Duodenal mucosa (tissue), 2 donors: ENCODE measurements around the gene ABCG5.

Source experiments
- H3K27ac ChIP-seq: one replicate; pipeline ENCODE4 v1.7.0; 2013; ENCODE audit warnings: low read depth, low read length
- H3K27me3 ChIP-seq, 2 donors: one replicate each; pipeline ENCODE4 v1.7.0; 2013; ENCODE audit warnings: low read length in 2 of 2, control low read depth in 1 of 2; ENCODE audit not compliant: insufficient read depth in 2 of 2, control insufficient read depth in 1 of 2
- H3K36me3 ChIP-seq, 2 donors: one replicate each; pipeline ENCODE4 v1.7.0; 2013; ENCODE audit warnings: low read length in 2 of 2, control low read depth in 1 of 2; ENCODE audit not compliant: insufficient read depth in 2 of 2, control insufficient read depth in 1 of 2
- H3K4me1 ChIP-seq, 2 donors: one replicate each; pipeline ENCODE4 v1.7.0; 2013; ENCODE audit warnings: low read length in 2 of 2, control low read depth in 1 of 2; ENCODE audit not compliant: insufficient read depth in 2 of 2, control insufficient read depth in 1 of 2
- H3K4me3 ChIP-seq, 2 donors: one replicate each; pipeline ENCODE4 v1.7.0; 2013; ENCODE audit warnings: low read length in 2 of 2, low read depth in 1 of 2
- H3K9ac ChIP-seq, 2 donors: one replicate each; pipeline ENCODE4 v1.7.0; 2013; ENCODE audit warnings: low read length in 2 of 2, low read depth in 1 of 2
- H3K9me3 ChIP-seq, 2 donors: one replicate each; pipeline ENCODE4 v1.7.0; 2013; ENCODE audit warnings: low read length in 2 of 2, control low read depth in 1 of 2; ENCODE audit not compliant: control insufficient read depth in 1 of 2

Gene ABCG5

DNA sequence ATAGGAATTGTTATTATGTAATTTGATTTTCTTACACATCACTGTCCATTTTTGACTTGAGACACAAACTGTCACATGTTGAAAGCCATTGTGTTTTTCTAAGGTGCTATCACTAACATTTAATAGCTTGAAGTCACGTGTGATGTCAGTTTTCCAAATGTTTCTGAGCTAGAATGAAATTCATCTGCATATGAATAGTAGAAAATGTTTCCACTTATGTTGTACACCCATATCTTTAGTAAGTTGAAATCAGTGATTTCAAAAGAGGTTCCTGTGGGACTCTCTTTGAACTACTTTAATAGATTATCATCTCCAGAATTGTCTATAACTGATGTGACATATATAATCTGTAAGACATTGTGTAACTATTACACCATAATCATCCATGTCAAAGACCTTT lies 27.8 kb downstream of the ABCG5 start:
- Histone ChIP-seq H3K27me3 (no peaks in the 10 kb centered on the region), H3K9ac (no peak overlapping the region), H3K36me3 (peaks cover 4% of the 10 kb centered on the region in 2 donors), H3K4me3 (no peak overlapping the region), H3K9me3 (no peaks in the 10 kb centered on the region), H3K4me1 (peaks cover 13 to 16% of the 10 kb centered on the region in 2 donors), H3K27ac (no peak overlapping the region)

DNA sequence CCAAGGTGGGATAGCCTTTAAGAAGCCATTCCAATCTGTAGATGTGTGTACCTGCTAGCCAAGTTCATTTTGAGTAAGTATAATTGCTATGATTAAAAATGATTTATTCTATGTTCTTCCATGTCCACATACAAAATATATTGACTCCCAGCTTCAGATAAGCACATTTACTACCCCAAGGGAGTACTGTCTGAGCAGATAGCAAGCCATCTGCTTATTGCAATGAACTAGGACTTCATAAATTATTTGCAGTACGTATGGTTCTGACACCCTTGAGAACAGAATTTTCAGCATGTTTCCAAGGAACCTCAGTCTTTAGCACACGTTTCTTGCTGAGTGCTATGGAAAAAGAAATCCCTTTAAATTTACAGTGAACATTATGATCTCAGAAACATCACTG lies 28.2 kb downstream of the ABCG5 start:
- no peak overlapping the region for H3K27ac ChIP-seq
- H3K36me3 ChIP-seq = peaks cover 3 to 6% of the 10 kb centered on the region in 2 donors
- H3K27me3 ChIP-seq = no peaks in the 10 kb centered on the region
- H3K9me3 ChIP-seq = no peaks in the 10 kb centered on the region
- no peak overlapping the region for H3K9ac ChIP-seq
- no peak overlapping the region for H3K4me3 ChIP-seq
- peaks cover 13 to 16% of the 10 kb centered on the region in 2 donors for H3K4me1 ChIP-seq

DNA sequence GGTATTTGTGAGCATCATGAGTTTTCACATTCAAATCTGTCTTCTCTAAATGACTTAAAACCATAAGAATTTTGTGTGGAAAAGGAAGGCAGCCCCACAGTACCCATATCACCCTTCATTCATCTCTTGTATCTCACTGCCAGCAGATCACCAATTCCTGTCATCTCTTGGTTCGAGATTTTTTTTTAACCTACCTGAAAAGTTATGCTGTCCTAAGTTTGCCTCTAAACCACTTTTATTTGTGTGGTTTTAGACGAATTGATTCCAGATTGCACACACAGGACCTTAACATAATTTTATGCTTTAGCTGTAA lies 32.0 kb downstream of the ABCG5 start:
- Histone ChIP-seq H3K27ac (no peak overlapping the region), H3K9ac (no peak overlapping the region), H3K4me3 (no peak overlapping the region), H3K9me3 (no peaks in the 10 kb centered on the region), H3K4me1 (peaks cover 13 to 33% of the 10 kb centered on the region in 2 donors), H3K27me3 (no peaks in the 10 kb centered on the region), H3K36me3 (peaks cover 6 to 8% of the 10 kb centered on the region in 2 donors)

DNA sequence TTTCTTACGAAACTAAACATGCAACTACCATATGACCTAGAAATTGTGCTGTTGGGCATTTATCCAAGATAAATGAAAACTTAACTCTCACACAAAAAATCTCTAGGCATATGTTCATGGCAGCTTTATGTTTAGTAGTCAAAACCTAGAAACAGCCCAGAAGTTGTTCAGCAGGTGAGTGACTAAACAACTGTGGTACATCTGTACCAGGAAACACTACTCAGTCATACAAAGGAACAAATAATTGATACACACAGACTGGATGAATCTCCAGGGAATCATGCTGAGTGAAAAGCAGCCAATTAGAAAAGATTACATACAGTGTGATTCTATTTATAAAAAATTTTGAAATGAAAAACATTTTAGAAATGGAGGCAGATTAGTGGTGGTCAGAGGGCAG lies 35.5 kb downstream of the ABCG5 start:
- Histone ChIP-seq H3K27me3 (no peaks in the 10 kb centered on the region), H3K9ac (no peak overlapping the region), H3K4me3 (no peak overlapping the region), H3K27ac (no peak overlapping the region), H3K9me3 (no peaks in the 10 kb centered on the region), H3K36me3 (peaks cover 3 to 4% of the 10 kb centered on the region in 2 donors), H3K4me1 (peaks cover 10 to 34% of the 10 kb centered on the region in 2 donors)

DNA sequence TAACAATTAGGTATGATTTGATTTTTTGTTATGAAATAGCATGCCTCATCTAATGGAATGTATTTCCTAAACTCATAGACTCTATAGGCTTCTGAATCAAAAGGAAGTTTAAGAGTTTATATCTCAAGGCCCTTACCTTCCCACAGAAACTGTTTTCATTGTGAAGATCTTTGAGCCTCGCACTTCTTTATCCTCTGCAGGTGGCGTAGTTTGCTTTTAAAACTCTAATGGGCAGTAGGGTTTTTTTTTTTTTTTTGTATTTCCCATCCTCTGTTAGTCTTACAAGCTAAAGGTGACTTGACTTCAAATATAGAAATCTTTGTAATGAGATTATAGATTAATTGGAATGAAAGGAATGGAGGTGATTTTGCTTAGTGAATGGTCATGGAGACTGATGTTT lies 36.5 kb downstream of the ABCG5 start:
- no peaks in the 10 kb centered on the region for H3K9me3 ChIP-seq
- H3K4me3 ChIP-seq = no peak overlapping the region
- H3K36me3 ChIP-seq = peaks cover 3 to 4% of the 10 kb centered on the region in 2 donors
- H3K9ac ChIP-seq = no peak overlapping the region
- H3K4me1 ChIP-seq = peaks cover 2 to 29% of the 10 kb centered on the region in 2 donors
- H3K27me3 ChIP-seq = no peaks in the 10 kb centered on the region
- H3K27ac ChIP-seq = no peak overlapping the region

DNA sequence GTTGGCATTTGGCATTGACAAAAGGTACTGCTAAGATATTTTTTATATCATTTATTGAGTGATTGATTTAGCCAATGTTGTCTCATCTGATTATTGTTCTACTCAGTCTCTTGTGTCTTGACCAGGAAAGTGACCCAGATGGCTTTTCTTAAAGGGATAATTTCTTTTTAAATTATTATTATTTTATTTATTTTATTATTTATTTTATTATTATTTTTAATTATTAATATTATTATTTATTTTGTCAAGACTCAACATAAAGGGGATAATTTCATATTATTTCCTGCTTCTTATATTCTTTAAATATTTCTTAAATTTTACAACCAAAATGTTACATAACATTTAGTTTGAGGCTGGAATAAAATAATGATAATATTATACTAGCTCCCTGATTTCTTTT lies 37.7 kb downstream of the ABCG5 start:
- Histone ChIP-seq H3K27me3 (no peaks in the 10 kb centered on the region), H3K4me1 (peaks cover 0 to 25% of the 10 kb centered on the region in 2 donors), H3K9me3 (no peaks in the 10 kb centered on the region), H3K9ac (peak overlapping the region in 1 of 2 donors; percentile 34), H3K4me3 (no peak overlapping the region), H3K27ac (no peak overlapping the region), H3K36me3 (peaks cover 4 to 6% of the 10 kb centered on the region in 2 donors)

DNA sequence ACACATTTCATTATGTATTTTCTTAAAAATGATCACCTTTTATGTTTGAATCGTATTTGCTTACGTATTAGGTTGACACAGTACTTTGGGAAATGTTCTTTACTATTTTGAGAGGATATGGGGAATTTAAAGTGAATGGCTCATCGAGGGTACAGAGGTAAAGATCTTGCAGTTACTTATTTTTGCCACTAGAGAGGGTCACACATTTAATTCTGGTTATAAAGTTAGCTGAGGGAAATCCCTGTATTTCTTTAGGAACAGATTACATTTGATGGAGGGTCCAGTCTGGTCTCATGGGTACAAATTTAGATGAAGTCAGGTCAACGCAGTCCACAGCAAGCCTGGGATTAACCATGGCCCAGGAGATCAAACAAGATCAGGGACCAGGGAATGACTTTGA lies 40.3 kb downstream of the ABCG5 start:
- Histone ChIP-seq H3K9ac (no peak overlapping the region), H3K4me1 (peaks cover 0 to 13% of the 10 kb centered on the region in 2 donors), H3K36me3 (peaks cover 0 to 2% of the 10 kb centered on the region in 2 donors), H3K4me3 (no peak overlapping the region), H3K27ac (no peak overlapping the region), H3K27me3 (no peaks in the 10 kb centered on the region), H3K9me3 (no peaks in the 10 kb centered on the region)

DNA sequence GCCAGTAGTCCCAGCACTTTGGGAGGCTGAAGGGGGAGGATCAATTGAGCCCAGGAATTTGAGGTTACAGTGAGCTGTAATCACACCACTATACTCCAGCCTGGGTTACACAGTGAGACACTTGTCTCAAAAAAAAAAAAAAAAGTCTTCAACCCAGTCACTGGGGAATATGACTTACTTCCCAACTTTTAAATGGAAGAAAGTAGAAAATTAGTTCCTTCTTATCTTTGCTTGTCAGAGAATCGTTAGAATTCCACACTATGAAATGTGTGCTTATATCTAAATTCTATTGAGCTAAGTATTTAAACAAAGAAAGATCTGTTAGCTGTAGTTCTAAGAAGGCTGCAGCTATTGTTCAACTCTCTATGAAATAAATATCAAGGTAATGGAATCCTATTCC lies 42.4 kb downstream of the ABCG5 start:
- H3K36me3 ChIP-seq = peaks cover 0 to 2% of the 10 kb centered on the region in 2 donors
- H3K4me1 ChIP-seq = peaks cover 0 to 11% of the 10 kb centered on the region in 2 donors
- no peaks in the 10 kb centered on the region for H3K27me3 ChIP-seq
- H3K4me3 ChIP-seq = no peak overlapping the region
- H3K27ac ChIP-seq = no peak overlapping the region
- no peaks in the 10 kb centered on the region for H3K9me3 ChIP-seq
- H3K9ac ChIP-seq = no peak overlapping the region

DNA sequence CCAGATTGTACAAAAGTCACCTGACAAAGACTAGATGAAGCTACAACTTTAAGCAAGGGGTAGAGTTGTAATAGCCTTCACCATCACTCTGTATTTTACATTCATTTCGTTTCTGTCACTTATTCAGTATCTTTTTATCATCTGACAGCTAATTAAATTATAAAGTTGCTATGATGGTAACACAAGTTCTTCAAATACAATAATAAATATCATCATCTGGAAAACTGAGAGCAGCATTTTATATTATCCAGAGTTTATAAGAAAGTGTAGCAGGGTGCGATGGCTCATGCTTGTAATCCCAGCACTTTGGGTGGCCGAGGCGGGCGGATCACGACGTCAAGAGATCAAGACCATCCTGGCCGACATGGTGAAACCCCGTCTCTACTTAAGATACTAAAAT lies 43.7 kb downstream of the ABCG5 start:
- Histone ChIP-seq H3K9ac (no peak overlapping the region), H3K9me3 (no peaks in the 10 kb centered on the region), H3K4me1 (peaks cover 0 to 12% of the 10 kb centered on the region in 2 donors), H3K27ac (no peak overlapping the region), H3K27me3 (no peaks in the 10 kb centered on the region), H3K4me3 (no peak overlapping the region), H3K36me3 (peaks cover 0 to 2% of the 10 kb centered on the region in 2 donors)

DNA sequence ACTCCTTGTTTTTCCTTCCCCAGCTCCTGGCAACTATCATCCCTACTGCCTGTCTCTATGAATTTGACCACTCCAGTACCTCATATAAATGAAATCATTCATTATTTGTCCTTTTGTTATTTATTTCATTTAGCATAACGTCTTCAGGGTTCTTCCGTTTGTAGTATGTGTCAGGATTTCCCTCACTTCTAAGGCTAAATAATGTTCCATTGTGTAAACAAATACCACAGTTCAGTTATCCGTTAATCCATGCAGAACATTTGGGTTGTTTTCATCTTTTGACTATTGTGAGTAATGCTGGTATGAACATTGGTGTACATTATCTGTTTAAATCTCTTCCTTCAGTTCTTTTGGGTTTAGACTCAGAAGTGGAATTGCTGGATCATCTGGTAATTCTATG lies 46.0 kb downstream of the ABCG5 start:
- Histone ChIP-seq H3K9ac (no peak overlapping the region), H3K27ac (no peak overlapping the region), H3K4me3 (no peak overlapping the region), H3K36me3 (peaks cover 0 to 6% of the 10 kb centered on the region in 2 donors), H3K9me3 (no peaks in the 10 kb centered on the region), H3K4me1 (peaks cover 0 to 6% of the 10 kb centered on the region in 2 donors), H3K27me3 (no peaks in the 10 kb centered on the region)
